Tibial artery (tissue), 4 donors: ENCODE data around the gene ZNF606.
A peak's percentile ranks its signal among the peaks of the same experiment; 100 is the strongest.

Source experiments
- DNase-seq, 2 donors: peaks; one replicate each; pipeline ENCODE4 v3.0.0-alpha.2; 2019
- H3K27ac ChIP-seq, 2 donors: fragments of 200-600 bp; sonication (generic) in 1 of 2; 1 replicate in 1 of 2; 2 replicates in 1 of 2; pipeline ENCODE4 v1.5.1; 2018 to 2019; ENCODE audit warnings: mild to moderate bottlenecking in 1 of 2
- H3K27me3 ChIP-seq, 2 donors: fragments of 200-600 bp; sonication (generic) in 1 of 2; one replicate each; pipeline versions ENCODE4 v1.5.1 to v1.6.0; 2016 to 2019
- H3K36me3 ChIP-seq, 3 donors: fragments of 200-600 bp; sonication (generic) in 2 of 3; one replicate each; pipeline ENCODE4 v1.5.1; 2016 to 2019; ENCODE audit warnings: mild to moderate bottlenecking in 2 of 3
- H3K4me1 ChIP-seq, 4 donors: fragments of 200-600 bp; sonication (generic) in 2 of 4; 1 replicate in 3 of 4; 2 replicates in 1 of 4; pipeline ENCODE4 v1.5.1; 2016 to 2019
- H3K4me3 ChIP-seq, 2 donors: fragments of 200-600 bp; sonication (generic) in 1 of 2; 1 replicate in 1 of 2; 2 replicates in 1 of 2; pipeline ENCODE4 v1.5.1; 2018 to 2019; ENCODE audit warnings: mild to moderate bottlenecking in 2 of 2
- H3K9me3 ChIP-seq, 3 donors: fragments of 200-600 bp; sonication (generic) in 1 of 3; one replicate each; pipeline ENCODE4 v1.5.1; 2016 to 2019
- intact Hi-C: fragments of 100-400 bp; cut with DNase I; formaldehyde crosslinking; loops from one replicate; pipeline ENCODE4 v1.15.0; 2023; ENCODE audit warnings: low total_unique reads
- TF ChIP-seq, protein P1 (sequence below), 2 experiments: fragments of 200-600 bp in 1 of 2; fragments of 450-650 bp in 1 of 2; IDR thresholded peaks; one replicate each; pipeline ENCODE4 v1.5.1; 2017 to 2019; ENCODE audit warnings: antibody characterized with exemption in 2 of 2, mild to moderate bottlenecking in 1 of 2, moderate library complexity in 1 of 2

The ZNF606 gene

DNA sequence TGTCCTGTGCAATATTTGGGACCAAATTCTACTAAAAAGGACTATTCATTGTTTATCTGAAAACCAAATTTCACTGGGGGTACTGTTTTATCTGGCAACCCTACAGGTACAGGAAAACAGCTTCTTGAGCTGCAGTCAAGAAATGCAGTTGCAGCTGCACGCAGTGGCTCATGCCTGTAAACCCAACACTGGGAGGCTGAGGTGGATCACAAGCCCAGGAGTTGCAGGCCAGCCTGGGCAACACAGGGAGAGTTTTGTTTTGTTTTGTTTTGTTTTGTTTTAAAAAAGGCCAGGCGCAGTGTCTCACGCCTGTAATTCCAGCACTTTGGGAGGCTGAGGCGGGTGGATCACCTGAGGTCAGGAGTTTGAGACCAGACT is 19.7 kb upstream of the ZNF606 start:
- no peaks in the 10 kb centered on the region for H3K4me1 ChIP-seq
- H3K27ac ChIP-seq = no peak overlapping the region
- H3K36me3 ChIP-seq = peaks cover 0 to 4% (median 0%) of the 10 kb centered on the region in 3 donors
- TF ChIP-seq, protein P1, sequence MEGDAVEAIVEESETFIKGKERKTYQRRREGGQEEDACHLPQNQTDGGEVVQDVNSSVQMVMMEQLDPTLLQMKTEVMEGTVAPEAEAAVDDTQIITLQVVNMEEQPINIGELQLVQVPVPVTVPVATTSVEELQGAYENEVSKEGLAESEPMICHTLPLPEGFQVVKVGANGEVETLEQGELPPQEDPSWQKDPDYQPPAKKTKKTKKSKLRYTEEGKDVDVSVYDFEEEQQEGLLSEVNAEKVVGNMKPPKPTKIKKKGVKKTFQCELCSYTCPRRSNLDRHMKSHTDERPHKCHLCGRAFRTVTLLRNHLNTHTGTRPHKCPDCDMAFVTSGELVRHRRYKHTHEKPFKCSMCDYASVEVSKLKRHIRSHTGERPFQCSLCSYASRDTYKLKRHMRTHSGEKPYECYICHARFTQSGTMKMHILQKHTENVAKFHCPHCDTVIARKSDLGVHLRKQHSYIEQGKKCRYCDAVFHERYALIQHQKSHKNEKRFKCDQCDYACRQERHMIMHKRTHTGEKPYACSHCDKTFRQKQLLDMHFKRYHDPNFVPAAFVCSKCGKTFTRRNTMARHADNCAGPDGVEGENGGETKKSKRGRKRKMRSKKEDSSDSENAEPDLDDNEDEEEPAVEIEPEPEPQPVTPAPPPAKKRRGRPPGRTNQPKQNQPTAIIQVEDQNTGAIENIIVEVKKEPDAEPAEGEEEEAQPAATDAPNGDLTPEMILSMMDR (IDR thresholded peaks at IDR 0.05) = no peak
- intact Hi-C loops = loop anchor here (1.0 kb wide), 1 partner anchor 132 kb away; no protein-coding TSS in a partner anchor
- H3K9me3 ChIP-seq = peaks cover 0 to under 1% (median 0%) of the 10 kb centered on the region in 3 donors
- DNase-seq = no peak
- no peak overlapping the region for H3K4me3 ChIP-seq
- peaks cover 0 to 3% of the 10 kb centered on the region in 2 donors for H3K27me3 ChIP-seq

- DNase-seq = peak in 1 of 2 donors; percentile 50
- TF ChIP-seq, protein P1 (IDR thresholded peaks at IDR 0.05) = peak; percentile 60 to 75
- Histone ChIP-seq H3K36me3 (peaks cover 0 to 4% (median 0%) of the 10 kb centered on the region in 3 donors), H3K4me1 (no peaks in the 10 kb centered on the region), H3K27ac (no peak overlapping the region), H3K4me3 (no peak overlapping the region), H3K27me3 (peaks cover 0 to 3% of the 10 kb centered on the region in 2 donors), H3K9me3 (peaks cover 0 to 5% (median 0%) of the 10 kb centered on the region in 3 donors)
- intact Hi-C loops = loop anchor here (1.0 kb wide), 1 partner anchor 133 kb away; no protein-coding TSS in a partner anchor
These were observed 19.1 kb upstream of the ZNF606 start for GRCh38 chr19:58021541-58022282.

- intact Hi-C loops = no loop called here
- DNase-seq = peak in 1 of 2 donors; percentile 62
- Histone ChIP-seq H3K36me3 (peaks cover 0 to 2% (median 0%) of the 10 kb centered on the region in 3 donors), H3K9me3 (peaks cover 0 to 11% (median 0%) of the 10 kb centered on the region in 3 donors), H3K27me3 (peaks cover 0 to 3% of the 10 kb centered on the region in 2 donors), H3K4me3 (no peak overlapping the region), H3K27ac (no peak overlapping the region), H3K4me1 (no peaks in the 10 kb centered on the region)
- TF ChIP-seq, protein P1 (IDR thresholded peaks at IDR 0.05) = no peak
These were observed 17.5 kb upstream of the ZNF606 start for GRCh38 chr19:58020129-58020528.

DNA sequence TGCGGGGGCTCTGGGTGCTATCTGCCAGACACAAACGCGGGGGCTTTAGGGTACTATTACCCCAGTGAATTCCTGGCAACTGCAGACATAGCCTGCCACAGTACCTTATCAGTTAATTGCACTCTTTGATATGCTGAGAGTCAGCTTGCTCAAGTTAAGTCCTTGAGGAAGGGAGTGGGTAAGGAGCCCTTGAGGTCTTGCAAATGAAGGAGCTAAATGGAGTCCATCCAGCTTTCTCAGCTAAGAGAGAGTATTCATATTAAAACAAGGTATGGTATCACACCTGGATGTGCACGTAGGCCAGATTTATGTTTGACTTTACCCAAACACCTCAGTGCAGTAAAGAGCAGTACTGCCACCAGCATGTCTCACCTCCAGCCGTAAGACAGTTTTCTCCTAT is 11.5 kb upstream of the ZNF606 start:
- H3K9me3 ChIP-seq = peaks cover 5 to 64% (median 44%) of the 10 kb centered on the region in 3 donors
- peaks cover 0 to 3% of the 10 kb centered on the region in 2 donors for H3K27me3 ChIP-seq
- H3K36me3 ChIP-seq = peaks cover 0 to 17% (median 9%) of the 10 kb centered on the region in 3 donors
- TF ChIP-seq, protein P1 (IDR thresholded peaks at IDR 0.05) = no peak
- no peak overlapping the region for H3K27ac ChIP-seq
- H3K4me1 ChIP-seq = no peaks in the 10 kb centered on the region
- no peak for DNase-seq
- intact Hi-C loops = no loop called here
- H3K4me3 ChIP-seq = no peak overlapping the region

DNA sequence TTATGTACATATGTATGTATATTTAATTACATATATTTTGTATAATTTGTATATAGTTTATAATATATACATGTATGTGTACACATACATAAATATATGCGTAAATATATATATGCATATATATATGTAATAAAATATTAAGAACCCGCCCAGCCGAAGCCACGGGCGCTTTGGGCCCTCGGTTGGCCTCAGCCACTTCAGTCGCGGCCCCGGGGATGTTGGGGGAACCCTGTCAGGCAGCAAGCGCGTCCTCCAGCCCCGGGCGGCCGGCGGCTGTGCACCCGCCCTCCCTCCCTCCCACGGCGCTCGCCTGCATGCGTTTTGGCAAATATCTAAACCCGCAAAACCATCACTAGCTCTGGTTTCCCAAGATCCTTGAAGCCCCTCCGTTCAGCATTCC is 7.9 kb upstream of the ZNF606 start:
- DNase-seq = no peak
- no peak overlapping the region for H3K4me3 ChIP-seq
- no peaks in the 10 kb centered on the region for H3K27me3 ChIP-seq
- no peak overlapping the region for H3K27ac ChIP-seq
- TF ChIP-seq, protein P1 (IDR thresholded peaks at IDR 0.05) = no peak
- peaks cover 9 to 93% (median 79%) of the 10 kb centered on the region in 3 donors for H3K9me3 ChIP-seq
- peaks cover 21 to 45% (median 29%) of the 10 kb centered on the region in 3 donors for H3K36me3 ChIP-seq
- intact Hi-C loops = no loop called here
- H3K4me1 ChIP-seq = no peaks in the 10 kb centered on the region
